Measurements from ENCODE around the gene DBN1.

GRCh38 chr5:177472460-177473442 lies 683 bp downstream of the DBN1 start:
- TF ChIP-seq EZH2phosphoT487 (IDR thresholded peaks at IDR 0.05; ENCODE audit: insufficient read depth, low read depth) = no peak
- no peak for TF ChIP-seq EZH2 (IDR thresholded peaks at IDR 0.05; ENCODE audit: insufficient read depth, poor library complexity, severe bottlenecking)

Measured in GM23248 (cell line).